Stimulated activated effector memory CD8-positive, alpha-beta T cell treated with anti-CD3 and anti-CD28 coated beads, Interleukin-12 subunit alpha, Interleukin-12 subunit beta, amount 100 ng/mL, for 72 hours (primary cell): Measurements from ENCODE around the gene CNPY4.
A peak's percentile ranks its signal among the peaks of the same experiment; 100 is the strongest.
"Not testable (repeated sequence)": the region's sequence is repeated elsewhere in the genome, so short reads cannot be mapped to it uniquely, and the experiment has no call there.

Experiments
- ATAC-seq: fragments of 150-1000 bp; cut with Tn5 transposase; 2 replicates; pipeline ENCODE4 v1.10.0; 2021
- DNase-seq, 2 donors: peaks; one replicate each; pipeline ENCODE4 v3.0.0; 2021 to 2022; ENCODE audit warnings: low spot score in 2 of 2
- H3K27ac Mint-ChIP-seq: one replicate; pipeline ENCODE4 v1.8.0; 2022; ENCODE audit warnings: mild to moderate bottlenecking, mixed read lengths
- H3K36me3 Mint-ChIP-seq: one replicate; pipeline ENCODE4 v1.8.0; 2022; ENCODE audit warnings: mild to moderate bottlenecking, mixed read lengths
- H3K4me1 Mint-ChIP-seq: one replicate; pipeline ENCODE4 v1.8.0; 2022; ENCODE audit warnings: mixed read lengths
- H3K4me3 Mint-ChIP-seq: one replicate; pipeline ENCODE4 v1.8.0; 2022; ENCODE audit warnings: mild to moderate bottlenecking, mixed read lengths
- H3K9me3 Mint-ChIP-seq: one replicate; pipeline ENCODE4 v1.8.0; 2022; ENCODE audit warnings: mixed read lengths

The CNPY4 gene

DNA sequence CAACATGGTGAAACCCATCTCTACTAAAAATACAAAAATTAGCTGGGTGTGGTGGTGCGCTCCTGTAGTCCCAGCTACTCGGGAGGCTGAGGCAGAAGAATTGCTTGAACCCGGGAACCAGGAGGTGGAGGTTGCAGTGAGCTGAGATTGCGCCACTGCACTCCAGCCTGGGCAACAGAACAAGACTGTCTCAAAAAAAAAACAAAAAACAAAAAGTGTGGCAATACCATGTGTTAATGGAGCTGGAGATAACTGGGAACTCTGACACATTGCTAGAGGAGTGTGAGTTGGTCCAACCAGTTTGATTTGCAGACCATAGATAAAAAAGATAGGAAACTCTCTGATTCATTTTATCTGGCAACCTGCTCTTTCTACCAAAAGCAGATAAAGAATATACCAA is 26.9 kb downstream of the CNPY4 start:
- DNase-seq, H3K4me3 Mint-ChIP-seq, H3K9me3 Mint-ChIP-seq, H3K27ac Mint-ChIP-seq, ATAC-seq: not testable (repeated sequence)
- Mint-ChIP-seq H3K4me1 (peaks cover 24% of the 10 kb centered on the region), H3K36me3 (peaks cover 22% of the 10 kb centered on the region)

- no peaks in the 10 kb centered on the region for H3K9me3 Mint-ChIP-seq
- peaks cover 24% of the 10 kb centered on the region for H3K4me1 Mint-ChIP-seq
- H3K36me3 Mint-ChIP-seq: peaks cover 31% of the 10 kb centered on the region
- ATAC-seq: no peak
- no peak overlapping the region for H3K4me3 Mint-ChIP-seq
- no peak overlapping the region for H3K27ac Mint-ChIP-seq
- no peak for DNase-seq
These were observed 27.8 kb downstream of the CNPY4 start for GRCh38 chr7:100147278-100147677.

GRCh38 chr7:100148225-100148558 is 28.8 kb downstream of the CNPY4 start:
- DNase-seq: no peak
- Mint-ChIP-seq H3K4me3 (peak overlapping the region; percentile 98), H3K36me3 (peaks cover 40% of the 10 kb centered on the region), H3K9me3 (no peaks in the 10 kb centered on the region), H3K4me1 (peaks cover 32% of the 10 kb centered on the region), H3K27ac (peak overlapping the region; percentile 98)
- ATAC-seq: no peak

DNA sequence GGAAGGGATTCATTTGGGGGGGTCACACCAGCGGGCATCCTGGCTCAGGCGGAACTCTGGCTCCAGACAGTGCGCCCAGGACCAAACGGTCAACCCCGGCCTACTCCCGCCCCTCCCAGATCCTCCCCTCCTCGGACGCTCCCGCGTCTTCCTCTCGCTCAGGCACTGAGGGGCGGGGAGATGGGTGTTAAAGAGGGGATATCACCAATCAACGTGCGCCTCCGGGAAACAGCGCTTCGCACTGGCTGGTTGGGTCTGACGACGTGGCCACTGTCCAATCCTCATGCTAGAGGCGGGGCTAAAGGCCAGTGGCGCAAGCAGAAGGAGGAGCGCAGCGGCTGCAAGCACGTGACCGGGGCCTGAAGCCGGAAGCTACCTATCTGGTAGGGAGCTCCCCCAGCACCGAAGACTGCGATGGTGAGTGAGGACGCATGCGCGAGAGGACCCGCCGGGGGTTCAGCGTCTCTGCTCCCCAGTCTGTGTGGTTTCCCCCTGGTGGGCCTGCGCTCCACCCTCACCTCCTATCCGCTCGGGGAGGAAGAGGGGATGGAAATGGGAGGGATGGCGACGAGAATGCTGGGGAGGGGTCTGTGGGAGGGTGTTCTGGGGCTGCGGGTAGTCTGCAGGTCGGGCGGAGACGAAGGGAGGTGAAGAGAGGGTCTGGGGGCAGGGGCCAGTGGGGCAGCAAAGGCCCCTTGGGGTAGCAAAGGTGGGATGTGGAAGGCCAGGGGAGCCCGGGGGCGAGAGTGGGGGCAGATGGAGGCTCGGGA is 29.3 kb downstream of the CNPY4 start, which contains the start of gene LAMTOR4:
LAMTOR4 (plus strand) TSS at position 360 of the 770 bp plus-strand sequence; CDS start at position 415, 55 bp downstream.
- ATAC-seq: peak; percentile 98
- Mint-ChIP-seq H3K4me3 (peak within 1 kb of the TSS; percentile 98), H3K36me3 (peaks cover 46% of the 10 kb centered on the region), H3K27ac (peak within 1 kb of the TSS; percentile 98), H3K4me1 (peaks cover 36% of the 10 kb centered on the region), H3K9me3 (no peaks in the 10 kb centered on the region)
- DNase-seq: peak; percentile 85 to 98

DNA sequence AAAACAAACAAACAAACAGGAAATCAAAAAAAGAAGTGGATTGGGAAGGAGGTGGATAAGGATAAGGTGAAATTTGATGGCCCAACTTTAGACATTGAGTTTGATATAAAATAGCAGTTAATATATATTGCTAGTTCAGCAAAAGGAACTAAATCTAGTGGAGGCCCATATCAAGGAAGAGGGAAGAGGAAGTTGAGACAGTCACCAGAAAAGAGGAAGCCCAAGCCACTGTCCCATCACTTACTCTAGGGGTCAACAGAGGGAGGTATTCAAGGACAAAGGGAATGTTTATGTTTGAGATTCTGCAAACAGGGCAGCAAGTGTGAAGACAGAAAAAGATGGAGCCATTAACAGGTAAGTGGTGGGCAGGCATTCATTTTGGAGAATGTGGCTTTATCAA is 33.0 kb downstream of the CNPY4 start:
- Mint-ChIP-seq H3K4me3 (no peak overlapping the region), H3K36me3 (peaks cover 68% of the 10 kb centered on the region), H3K4me1 (peaks cover 57% of the 10 kb centered on the region), H3K9me3 (no peaks in the 10 kb centered on the region), H3K27ac (peak overlapping the region; percentile 26)
- ATAC-seq (no peak), DNase-seq (no peak)

DNA sequence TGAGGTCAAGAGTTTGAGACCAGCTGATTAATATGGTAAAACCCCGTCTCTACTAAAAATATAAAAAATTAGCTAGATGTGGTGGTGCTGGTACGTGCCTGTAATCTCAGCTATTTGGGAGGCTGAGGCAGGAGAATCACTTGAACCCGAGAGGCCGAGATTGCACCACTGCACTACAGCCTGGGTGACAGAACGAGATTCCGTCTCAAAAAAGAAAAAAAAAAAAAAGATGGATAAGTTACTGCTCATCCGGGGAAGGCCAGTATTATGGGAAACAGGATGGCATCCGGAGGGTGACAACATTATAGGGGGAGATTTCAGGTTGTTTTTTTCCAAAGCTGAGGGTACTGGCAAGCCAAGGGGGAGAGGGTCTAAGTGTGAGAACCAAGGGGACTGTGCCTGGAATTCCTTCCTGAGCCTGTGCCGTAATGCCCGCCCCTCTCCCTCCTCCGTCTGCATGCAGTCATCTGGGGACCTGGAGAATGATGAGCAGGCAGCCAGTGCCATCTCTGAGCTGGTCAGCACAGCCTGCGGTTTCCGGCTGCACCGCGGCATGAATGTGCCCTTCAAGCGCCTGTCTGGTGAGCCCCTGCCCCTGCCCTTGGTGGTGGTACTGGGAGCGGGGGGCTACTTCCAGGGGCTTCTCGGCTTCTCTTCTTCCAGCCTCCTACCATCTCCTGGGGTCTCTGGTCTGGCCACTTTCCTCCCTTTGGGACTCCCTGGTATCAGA is 33.7 kb downstream of the CNPY4 start:
- Mint-ChIP-seq H3K4me1 (peaks cover 60% of the 10 kb centered on the region), H3K36me3 (peaks cover 68% of the 10 kb centered on the region), H3K9me3 (no peaks in the 10 kb centered on the region), H3K4me3 (no peak overlapping the region), H3K27ac (peak overlapping the region; percentile 26)
- ATAC-seq: no peak
- no peak for DNase-seq

DNA sequence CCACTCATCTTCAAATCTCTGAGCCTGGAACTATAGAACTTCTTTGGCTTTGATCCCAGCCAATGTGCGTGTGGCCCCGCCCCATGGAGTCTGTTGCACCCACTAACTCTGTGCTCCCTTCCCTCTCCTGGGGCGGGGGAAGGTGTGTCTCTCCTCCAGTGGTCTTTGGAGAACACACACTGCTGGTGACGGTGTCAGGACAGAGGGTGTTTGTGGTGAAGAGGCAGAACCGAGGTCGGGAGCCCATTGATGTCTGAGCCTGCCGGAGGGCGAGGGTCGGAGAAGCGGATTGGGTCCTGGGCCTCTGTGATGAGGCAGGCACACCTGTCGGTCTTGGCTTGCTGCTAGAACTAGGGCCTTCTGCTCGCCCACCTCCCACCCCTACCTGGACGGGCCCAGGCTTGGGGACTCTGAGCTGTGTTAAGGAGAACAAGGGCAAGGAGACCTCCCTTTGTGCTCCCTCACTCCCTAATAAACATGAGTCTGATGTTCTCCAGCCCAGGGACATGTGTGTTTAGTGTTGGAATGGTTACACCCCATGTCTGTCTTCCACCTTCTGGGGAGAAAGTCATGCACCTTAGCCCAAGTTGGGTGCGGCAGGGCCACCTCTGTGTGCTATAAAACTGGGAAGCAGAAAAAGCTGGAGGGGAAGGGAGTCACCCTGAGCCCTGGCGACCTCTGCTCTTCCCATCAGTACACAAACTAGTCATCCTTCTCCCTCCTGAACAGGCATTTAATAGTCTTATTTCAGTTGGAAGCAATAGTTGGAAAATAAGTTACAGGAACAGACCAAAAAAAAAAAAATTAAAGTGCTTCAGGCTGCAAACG is 34.5 kb downstream of the CNPY4 start:
- Mint-ChIP-seq H3K4me3 (no peak overlapping the region), H3K27ac (no peak overlapping the region), H3K4me1 (peaks cover 52% of the 10 kb centered on the region), H3K36me3 (peaks cover 60% of the 10 kb centered on the region), H3K9me3 (no peaks in the 10 kb centered on the region)
- ATAC-seq (no peak), DNase-seq (no peak)

GRCh38 chr7:100154651-100155491 is 35.4 kb downstream of the CNPY4 start:
- Mint-ChIP-seq H3K27ac (no peak overlapping the region), H3K4me1 (peaks cover 50% of the 10 kb centered on the region), H3K4me3 (no peak overlapping the region), H3K36me3 (peaks cover 55% of the 10 kb centered on the region), H3K9me3 (no peaks in the 10 kb centered on the region)
- DNase-seq (no peak), ATAC-seq (no peak)

- ATAC-seq (no peak), DNase-seq (no peak)
- peaks cover 47% of the 10 kb centered on the region for H3K36me3 Mint-ChIP-seq
- H3K4me1 Mint-ChIP-seq: peaks cover 42% of the 10 kb centered on the region
- no peaks in the 10 kb centered on the region for H3K9me3 Mint-ChIP-seq
- H3K27ac Mint-ChIP-seq: peak overlapping the region; percentile 87
- H3K4me3 Mint-ChIP-seq: no peak overlapping the region
These were observed 36.3 kb downstream of the CNPY4 start for GRCh38 chr7:100155553-100156317.

DNA sequence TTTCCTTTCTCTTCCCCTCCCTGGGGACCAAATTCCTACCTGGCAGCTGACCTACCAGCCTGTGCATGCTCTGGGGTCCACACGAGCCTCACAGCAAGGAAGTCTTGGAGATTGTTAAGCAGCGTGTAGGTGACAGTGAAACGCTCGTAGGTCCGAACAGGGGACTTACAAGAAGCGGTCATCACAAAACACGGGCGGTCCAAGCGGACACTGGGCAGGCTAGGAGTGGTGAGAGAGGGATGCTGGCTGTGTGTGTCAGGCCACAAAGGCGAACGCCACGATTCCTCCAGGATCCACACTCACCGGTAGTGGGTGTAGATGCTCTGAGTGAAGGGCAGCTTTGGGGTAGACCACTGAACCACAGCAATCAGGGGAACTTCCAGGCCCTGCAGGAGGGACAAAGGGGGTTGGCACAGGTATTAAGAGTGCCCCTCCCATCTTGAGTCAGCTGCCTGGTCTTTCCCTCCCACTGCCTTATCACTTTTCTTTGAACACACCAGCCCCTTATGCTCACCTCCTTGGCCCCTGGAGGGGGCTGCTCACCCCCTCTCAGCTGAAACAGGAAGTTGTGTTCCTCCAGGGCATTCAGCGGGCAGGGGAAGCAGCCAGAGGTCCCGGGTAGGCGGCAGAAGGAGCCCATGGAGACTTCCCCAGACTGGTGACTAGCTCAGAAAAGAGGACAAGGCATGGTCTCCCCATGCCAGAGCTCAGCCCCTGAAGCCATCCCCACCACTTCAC is 37.1 kb downstream of the CNPY4 start:
- Mint-ChIP-seq H3K27ac (peak overlapping the region; percentile 87), H3K4me3 (peak overlapping the region; percentile 73), H3K4me1 (peaks cover 42% of the 10 kb centered on the region), H3K9me3 (no peaks in the 10 kb centered on the region), H3K36me3 (peaks cover 45% of the 10 kb centered on the region)
- DNase-seq (no peak), ATAC-seq (peak; percentile 25)

GRCh38 chr7:100157069-100157333 is 37.6 kb downstream of the CNPY4 start:
- H3K27ac Mint-ChIP-seq: peak overlapping the region; percentile 87
- peaks cover 40% of the 10 kb centered on the region for H3K36me3 Mint-ChIP-seq
- H3K4me1 Mint-ChIP-seq: peaks cover 40% of the 10 kb centered on the region
- no peak for ATAC-seq
- no peaks in the 10 kb centered on the region for H3K9me3 Mint-ChIP-seq
- H3K4me3 Mint-ChIP-seq: peak overlapping the region; percentile 73
- no peak for DNase-seq

DNA sequence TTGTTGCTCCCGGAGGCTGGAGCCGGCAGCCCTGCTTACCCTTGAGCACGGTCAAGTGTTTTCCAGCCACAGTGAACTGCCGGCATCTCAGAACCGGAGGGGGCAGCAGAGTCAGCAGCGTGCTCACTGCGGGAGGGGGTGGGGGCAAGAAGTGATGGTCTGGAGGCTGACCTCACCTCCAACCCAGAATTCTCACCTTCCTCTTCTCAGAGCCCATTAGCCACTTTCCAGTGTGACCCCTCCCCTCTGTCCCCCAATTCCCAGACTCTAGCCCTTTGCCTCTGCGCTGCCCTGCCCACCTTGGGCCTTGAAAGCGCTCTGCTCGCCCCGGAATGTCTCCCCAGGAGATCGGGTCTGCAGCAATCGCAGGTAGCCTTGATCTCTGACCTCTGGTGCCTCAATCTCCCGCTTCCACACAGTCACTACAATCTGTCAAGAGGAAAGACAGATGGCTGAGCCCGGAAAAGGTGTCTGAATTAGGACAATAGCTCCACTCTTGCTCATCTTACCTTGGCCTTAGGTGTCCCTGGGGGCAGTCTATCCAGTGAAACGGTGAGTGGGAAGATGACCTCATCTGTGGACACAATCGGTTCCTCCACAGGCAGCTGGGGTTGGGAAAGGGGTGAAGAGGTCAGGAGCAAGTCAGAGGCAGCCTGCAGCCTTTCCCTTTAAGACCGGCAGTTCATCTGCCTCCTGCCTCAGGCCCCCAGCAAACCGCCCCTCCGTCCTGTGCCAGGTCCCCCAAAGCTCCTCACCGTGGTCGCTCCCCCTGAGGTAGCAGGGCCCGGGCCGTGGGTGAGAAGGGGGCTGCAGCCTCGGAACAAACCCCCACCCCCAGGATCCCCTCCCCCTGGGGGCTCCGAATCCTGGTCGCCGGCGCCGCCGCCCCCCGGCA is 38.1 kb downstream of the CNPY4 start:
- no peak for DNase-seq
- peak overlapping the region; percentile 73 for H3K4me3 Mint-ChIP-seq
- no peaks in the 10 kb centered on the region for H3K9me3 Mint-ChIP-seq
- peaks cover 34% of the 10 kb centered on the region for H3K36me3 Mint-ChIP-seq
- ATAC-seq: no peak
- H3K4me1 Mint-ChIP-seq: peaks cover 35% of the 10 kb centered on the region
- peak overlapping the region; percentile 87 for H3K27ac Mint-ChIP-seq
